WERI-Rb-1 (cell line): ENCODE data around the gene HM13.

Experiments
- DNase-seq: peaks from one replicate; pipeline ENCODE4 v3.0.0-alpha.2; 2020
- H3K27ac ChIP-seq: fragments of 250-450 bp; sonication (Bioruptor Pico); 2 replicates; pipeline ENCODE4 v1.5.1; 2020; ENCODE audit warnings: mild to moderate bottlenecking, moderate library complexity
- H3K27me3 ChIP-seq: fragments of 250-450 bp; sonication (Bioruptor Pico); 2 replicates; pipeline ENCODE4 v1.5.1; 2021; ENCODE audit warnings: mild to moderate bottlenecking, low read depth, moderate library complexity; ENCODE audit not compliant: insufficient read depth, severe bottlenecking
- H3K36me3 ChIP-seq: fragments of 250-450 bp; sonication (Bioruptor Pico); 2 replicates; pipeline ENCODE4 v1.5.1; 2020; ENCODE audit warnings: mild to moderate bottlenecking, moderate library complexity
- H3K4me3 ChIP-seq: 2 replicates; pipeline ENCODE4 v1.5.1; 2011; ENCODE audit warnings: low read depth, mild to moderate bottlenecking, control low read depth, low read length
- H3K9me3 ChIP-seq: fragments of 250-450 bp; sonication (Bioruptor Pico); 2 replicates; pipeline ENCODE4 v1.5.1; 2021; ENCODE audit warnings: mild to moderate bottlenecking, moderate library complexity; ENCODE audit not compliant: severe bottlenecking
- CTCF ChIP-seq: IDR thresholded peaks from 2 replicates; pipeline ENCODE4 v1.5.1; 2011; ENCODE audit warnings: low read depth, mild to moderate bottlenecking, control low read depth, inconsistent platforms, low read length

Gene HM13

GRCh38 chr20:31559704-31560093 lies 45.5 kb downstream of the HM13 start:
- Histone ChIP-seq H3K27me3 (no peaks in the 10 kb centered on the region), H3K36me3 (peaks cover 65% of the 10 kb centered on the region), H3K9me3 (no peaks in the 10 kb centered on the region), H3K27ac (no peak overlapping the region; the same call in 1 of the 2 replicates), H3K4me3 (no peak overlapping the region)
- TF ChIP-seq CTCF = no peak
- DNase-seq = no peak

GRCh38 chr20:31560094-31560745 lies 46.0 kb downstream of the HM13 start:
- Histone ChIP-seq H3K27me3 (no peaks in the 10 kb centered on the region), H3K4me3 (no peak overlapping the region), H3K9me3 (no peaks in the 10 kb centered on the region), H3K36me3 (peaks cover 60% of the 10 kb centered on the region), H3K27ac (peak overlapping the region; percentile 32)
- peak; percentile 71 for DNase-seq
- TF ChIP-seq CTCF = peak; percentile 91

GRCh38 chr20:31560746-31561598 lies 46.7 kb downstream of the HM13 start:
- DNase-seq = no peak
- Histone ChIP-seq H3K4me3 (no peak overlapping the region), H3K27me3 (no peaks in the 10 kb centered on the region), H3K9me3 (no peaks in the 10 kb centered on the region), H3K36me3 (peaks cover 61% of the 10 kb centered on the region), H3K27ac (peak overlapping the region; percentile 32)
- no peak for TF ChIP-seq CTCF

- Histone ChIP-seq H3K27me3 (no peaks in the 10 kb centered on the region), H3K27ac (peak overlapping the region; percentile 6; the same call in 1 of the 2 replicates), H3K4me3 (no peak overlapping the region), H3K36me3 (peaks cover 64% of the 10 kb centered on the region), H3K9me3 (no peaks in the 10 kb centered on the region)
- no peak for TF ChIP-seq CTCF
- no peak for DNase-seq
Observed at GRCh38 chr20:31562241-31562640, 48.0 kb downstream of the HM13 start.

- no peak overlapping the region for H3K4me3 ChIP-seq
- no peaks in the 10 kb centered on the region for H3K9me3 ChIP-seq
- H3K27me3 ChIP-seq = no peaks in the 10 kb centered on the region
- H3K27ac ChIP-seq = no peak overlapping the region
- TF ChIP-seq CTCF = no peak
- DNase-seq = no peak
- H3K36me3 ChIP-seq = peaks cover 75% of the 10 kb centered on the region
Observed at GRCh38 chr20:31564284-31564683, 50.0 kb downstream of the HM13 start.
